ENCODE measurements around the gene PNPLA1.

Gene PNPLA1

GRCh38 chr6:36246506-36247268 lies 23.2 kb upstream of the PNPLA1 start:
- no peak for DNase-seq (ENCODE audit: low read depth)

DNA sequence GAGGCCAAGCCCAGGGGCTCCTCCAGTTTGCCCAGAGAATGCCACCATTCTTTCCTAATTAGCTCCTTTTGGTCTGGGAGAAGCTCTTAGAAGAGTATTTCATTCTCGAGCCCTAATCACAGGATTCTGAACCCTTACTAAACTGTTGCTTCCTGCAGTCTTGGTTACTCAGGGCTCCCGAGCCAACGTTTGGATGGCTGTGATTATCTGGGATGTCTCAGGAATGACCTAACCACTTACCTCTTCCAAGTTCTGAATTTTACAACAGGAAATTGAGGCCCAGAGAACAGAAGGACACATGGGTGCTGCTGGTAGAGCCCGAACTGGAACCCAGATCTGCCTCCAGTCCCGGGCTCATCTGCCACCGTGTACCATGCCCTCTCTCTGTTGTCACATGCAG lies 22.2 kb upstream of the PNPLA1 start:
- no peak for DNase-seq (ENCODE audit: low read depth)

GRCh38 chr6:36248980-36249379 lies 20.9 kb upstream of the PNPLA1 start:
- DNase-seq (ENCODE audit: low read depth), result no peak

- no peak for DNase-seq (ENCODE audit: low read depth)
Observed at GRCh38 chr6:36249536-36249935, 20.3 kb upstream of the PNPLA1 start.

DNA sequence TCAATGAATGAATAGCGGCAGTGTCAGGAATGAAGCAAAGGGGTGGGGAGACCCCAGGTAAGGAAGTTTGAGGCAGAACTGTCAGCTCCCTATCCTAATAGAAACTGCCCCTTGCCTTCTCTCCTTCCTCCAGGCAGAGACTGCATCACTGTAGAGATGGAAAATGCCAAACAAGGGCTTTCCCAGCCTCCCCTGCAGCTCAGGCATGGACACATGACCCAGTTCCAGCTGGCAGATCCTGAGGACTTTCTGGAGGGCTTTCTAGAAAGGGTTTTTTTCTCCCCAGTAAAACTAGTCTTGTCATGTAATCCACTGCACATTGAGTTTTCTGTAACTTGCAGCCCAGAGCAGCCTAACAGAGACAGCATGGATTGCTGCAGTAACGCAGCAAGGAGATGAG lies 17.9 kb upstream of the PNPLA1 start:
- no peak for DNase-seq (ENCODE audit: low read depth)

- DNase-seq (ENCODE audit: low read depth), result no peak
Observed at GRCh38 chr6:36263390-36264000, 6.4 kb upstream of the PNPLA1 start.

- DNase-seq (ENCODE audit: low read depth), result no peak
Observed at GRCh38 chr6:36265744-36266143, 4.1 kb upstream of the PNPLA1 start.

GRCh38 chr6:36266913-36267644 lies 2.8 kb upstream of the PNPLA1 start:
- no peak for DNase-seq (ENCODE audit: low read depth)

- DNase-seq (ENCODE audit: low read depth), result no peak
Observed at GRCh38 chr6:36267731-36268477, 2.0 kb upstream of the PNPLA1 start.

DNA sequence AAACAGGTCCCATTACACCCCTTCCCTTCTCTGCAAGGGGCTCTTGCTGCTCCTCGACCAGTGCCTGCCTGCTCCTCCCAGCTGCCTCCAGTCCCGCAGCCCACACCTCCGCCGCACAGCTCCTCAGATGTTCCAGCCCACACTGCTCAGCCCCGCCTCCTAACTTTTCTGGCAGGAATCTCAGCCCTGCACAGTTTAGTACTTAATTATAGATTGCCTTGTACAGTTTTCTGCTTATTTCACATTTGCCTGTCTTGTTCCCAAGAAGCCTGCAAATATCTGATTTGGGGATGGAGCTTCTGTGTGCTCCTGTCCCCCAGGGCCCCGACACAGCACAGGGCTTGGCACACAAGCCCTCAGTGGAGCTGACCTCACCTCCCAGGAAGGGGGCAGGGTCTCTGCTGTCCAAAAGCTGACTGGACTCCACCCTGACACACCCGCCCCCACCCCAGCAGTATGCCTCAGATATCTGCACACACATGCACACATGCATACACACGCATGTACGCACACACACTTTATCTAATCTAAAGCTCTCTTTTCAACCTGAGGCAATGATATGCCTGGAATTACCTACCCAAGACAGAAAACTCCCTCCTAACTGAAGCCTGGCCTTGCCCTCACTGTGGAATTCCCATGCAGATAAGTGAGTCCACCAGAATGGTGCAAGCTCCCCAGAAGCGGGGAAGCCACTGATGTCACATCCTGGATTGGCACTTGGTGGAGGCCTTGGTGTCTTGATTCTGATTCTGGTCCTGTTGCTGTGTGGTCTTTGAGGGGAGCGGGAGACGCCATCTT lies 1.2 kb upstream of the PNPLA1 start:
- DNase-seq (ENCODE audit: low read depth), result no peak

DNA sequence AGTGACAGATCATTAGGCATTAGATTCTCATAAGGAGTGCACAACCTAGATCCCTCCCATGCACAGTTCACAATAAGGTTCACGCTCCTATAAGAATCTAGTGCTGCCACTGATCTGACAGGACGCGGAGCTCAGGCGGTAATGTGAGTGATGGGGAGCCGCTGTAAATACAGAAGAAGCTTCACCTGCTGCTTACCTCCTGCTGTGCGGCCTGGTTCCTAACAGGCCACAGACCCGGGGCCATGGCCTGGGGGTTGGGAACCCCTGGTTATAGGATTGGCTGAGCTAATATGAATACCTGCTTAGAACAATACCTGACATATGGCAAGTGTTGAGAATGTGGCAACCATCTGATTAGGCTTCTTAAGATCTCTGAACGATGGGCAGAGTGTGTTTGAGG lies 2.4 kb downstream of the PNPLA1 start:
- DNase-seq (ENCODE audit: low read depth), result no peak

- no peak for DNase-seq (ENCODE audit: low read depth)
Observed at GRCh38 chr6:36273067-36273466, 3.2 kb downstream of the PNPLA1 start.

DNA sequence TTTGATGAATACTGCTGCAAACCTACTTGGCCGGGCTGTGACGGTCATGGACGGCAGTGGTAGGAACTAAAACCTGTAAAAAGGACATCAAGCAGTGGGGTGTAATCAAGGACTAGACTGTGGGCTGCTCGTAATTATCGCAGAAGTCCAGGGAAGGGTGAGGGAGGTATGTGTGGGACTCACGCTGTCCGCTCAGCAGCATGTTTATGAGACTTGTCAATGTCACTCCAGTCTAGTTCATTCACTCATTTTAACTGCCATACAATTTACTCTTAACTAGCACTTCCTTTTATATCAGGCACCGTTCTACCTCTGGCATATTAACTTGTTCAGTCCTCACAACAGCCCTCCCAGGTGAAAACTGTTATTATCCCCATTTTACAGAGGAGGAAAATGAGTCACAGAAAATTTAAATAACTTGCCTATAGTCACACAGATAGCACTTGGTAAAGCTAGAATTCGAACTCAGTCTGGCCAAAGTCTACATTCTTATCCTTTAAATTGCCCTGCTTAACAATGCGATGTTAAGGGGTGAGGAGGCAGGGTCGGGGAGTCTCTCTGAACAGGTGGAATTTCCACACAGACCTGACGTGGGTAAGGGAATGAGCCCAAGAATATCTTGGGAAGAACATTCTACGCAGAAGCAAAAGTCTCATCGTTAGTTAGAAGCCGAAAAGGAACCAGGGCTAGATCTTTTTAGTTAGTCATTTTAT lies 4.1 kb downstream of the PNPLA1 start:
- DNase-seq (ENCODE audit: low read depth), result no peak

- no peak for DNase-seq (ENCODE audit: low read depth)
Observed at GRCh38 chr6:36276581-36277536, 7.0 kb downstream of the PNPLA1 start.

GRCh38 chr6:36277946-36278470 lies 8.1 kb downstream of the PNPLA1 start:
- no peak for DNase-seq (ENCODE audit: low read depth)

- no peak for DNase-seq (ENCODE audit: low read depth)
Observed at GRCh38 chr6:36280467-36280866, 10.6 kb downstream of the PNPLA1 start.

- DNase-seq (ENCODE audit: low read depth), result no peak
Observed at GRCh38 chr6:36280983-36281382, 11.1 kb downstream of the PNPLA1 start.

- no peak for DNase-seq (ENCODE audit: low read depth)
Observed at GRCh38 chr6:36283608-36284007, 13.7 kb downstream of the PNPLA1 start.

GRCh38 chr6:36284359-36284758 lies 14.5 kb downstream of the PNPLA1 start:
- no peak for DNase-seq (ENCODE audit: low read depth)
